Measurements from ENCODE around the gene CDH4. TPM values are rescaled to one million over a fixed set of nuclear protein-coding genes. Genes with fewer than 3 reads are reported as not detected.
A peak's percentile ranks its signal among the peaks of the same experiment; 100 is the strongest.

CDH4 gene
- total RNA-seq, 2 experiments from 2014 or later: not detected

DNA sequence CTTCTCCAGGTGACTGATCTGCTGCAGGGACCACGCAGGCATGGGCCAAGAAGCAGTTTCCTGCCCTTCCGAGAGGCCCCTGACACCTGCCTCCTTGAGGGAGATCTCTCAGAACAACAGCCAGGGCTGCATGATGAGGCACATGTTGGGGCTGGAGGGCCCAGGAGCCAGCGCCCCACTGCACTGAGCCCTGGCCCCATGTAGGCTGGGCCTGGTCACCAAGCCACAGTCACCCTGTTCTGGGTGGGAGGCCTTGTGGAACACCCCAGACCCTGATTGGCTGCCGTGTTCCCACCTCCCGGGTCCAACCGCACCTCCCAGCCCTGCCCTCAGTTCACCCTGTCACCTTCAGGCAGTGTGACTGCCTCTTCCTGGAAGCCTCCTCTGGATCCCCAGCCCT, 639.4 kb downstream of the CDH4 start:
- TF ChIP-seq, protein P1, sequence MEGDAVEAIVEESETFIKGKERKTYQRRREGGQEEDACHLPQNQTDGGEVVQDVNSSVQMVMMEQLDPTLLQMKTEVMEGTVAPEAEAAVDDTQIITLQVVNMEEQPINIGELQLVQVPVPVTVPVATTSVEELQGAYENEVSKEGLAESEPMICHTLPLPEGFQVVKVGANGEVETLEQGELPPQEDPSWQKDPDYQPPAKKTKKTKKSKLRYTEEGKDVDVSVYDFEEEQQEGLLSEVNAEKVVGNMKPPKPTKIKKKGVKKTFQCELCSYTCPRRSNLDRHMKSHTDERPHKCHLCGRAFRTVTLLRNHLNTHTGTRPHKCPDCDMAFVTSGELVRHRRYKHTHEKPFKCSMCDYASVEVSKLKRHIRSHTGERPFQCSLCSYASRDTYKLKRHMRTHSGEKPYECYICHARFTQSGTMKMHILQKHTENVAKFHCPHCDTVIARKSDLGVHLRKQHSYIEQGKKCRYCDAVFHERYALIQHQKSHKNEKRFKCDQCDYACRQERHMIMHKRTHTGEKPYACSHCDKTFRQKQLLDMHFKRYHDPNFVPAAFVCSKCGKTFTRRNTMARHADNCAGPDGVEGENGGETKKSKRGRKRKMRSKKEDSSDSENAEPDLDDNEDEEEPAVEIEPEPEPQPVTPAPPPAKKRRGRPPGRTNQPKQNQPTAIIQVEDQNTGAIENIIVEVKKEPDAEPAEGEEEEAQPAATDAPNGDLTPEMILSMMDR (conservative IDR thresholded peaks at IDR 0.05; ENCODE audit: low read length): no peak
- no peak for TF ChIP-seq EZH2phosphoT487 (IDR thresholded peaks at IDR 0.05; ENCODE audit: borderline replicate concordance, low read depth, low read length)

DNA sequence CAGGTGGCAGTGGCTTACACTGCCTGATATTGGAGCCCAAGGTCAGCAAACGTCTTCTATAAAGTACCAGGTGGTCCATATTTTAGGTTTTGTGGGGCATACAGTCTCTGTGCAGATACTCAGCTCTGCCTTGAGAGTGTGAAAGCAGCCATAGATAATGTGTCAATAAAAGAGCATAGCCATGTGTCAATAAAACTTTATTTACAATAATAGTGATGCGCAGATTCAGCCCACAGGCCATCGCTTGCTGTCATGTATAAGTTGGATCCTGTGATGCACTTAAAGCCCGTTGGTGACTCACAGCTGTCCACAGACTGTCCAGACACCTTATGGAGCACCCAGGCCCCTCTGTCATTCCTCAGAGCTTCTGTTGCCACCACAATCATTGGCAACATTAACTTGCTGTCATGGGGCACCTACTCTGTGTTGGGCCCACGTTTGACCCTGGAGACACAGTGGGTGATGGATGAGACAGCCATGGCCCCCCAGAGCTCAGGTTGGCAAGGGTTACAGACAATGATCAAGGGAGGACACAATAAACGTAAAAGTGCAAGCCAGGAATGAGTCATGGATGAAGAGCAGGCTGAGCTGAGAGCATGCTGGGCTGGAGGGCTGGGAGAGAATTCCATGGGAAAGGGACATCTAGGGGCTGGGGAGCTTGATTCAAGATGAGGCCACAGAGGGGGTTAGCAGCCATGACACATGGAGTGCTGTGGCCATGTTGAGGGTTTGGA, 640.0 kb downstream of the CDH4 start:
- POLR2A ChIA-PET: no interaction called here
- Histone ChIP-seq H2AFZ (ENCODE audit: low read length) (no peak overlapping the region), H3K4me3 (ENCODE audit: low read depth, low read length, poor library complexity, severe bottlenecking) (no peak overlapping the region), H3K79me2 (ENCODE audit: insufficient read depth, low read depth, low read length) (no peaks in the 10 kb centered on the region), H3K36me3 (ENCODE audit: insufficient read depth, low read length) (no peaks in the 10 kb centered on the region), H3K9me3 (ENCODE audit: low read length) (no peaks in the 10 kb centered on the region), H3K4me2 (ENCODE audit: low read length) (no peak overlapping the region), H3K9me2 (ENCODE audit: insufficient read depth, low read length) (no peaks in the 10 kb centered on the region), H3K4me1 (ENCODE audit: insufficient read depth, low read length, poor library complexity, severe bottlenecking) (peaks cover 7% of the 10 kb centered on the region), H3K27ac (ENCODE audit: low read depth, low read length, poor library complexity, severe bottlenecking) (no peak overlapping the region), H4K20me1 (ENCODE audit: insufficient read depth, low read length) (no peaks in the 10 kb centered on the region)
- intact Hi-C loops (cut with micrococcal nuclease; ENCODE audit: unreplicated experiment): no loop called here
- CTCF ChIA-PET (ENCODE audit: unreplicated experiment): no interaction called here
- no TSS peak for BruUV-seq (replicated peaks)
- TF ChIP-seq EZH2phosphoT487 (IDR thresholded peaks at IDR 0.05; ENCODE audit: borderline replicate concordance, low read depth, low read length): no peak
- TF ChIP-seq, protein P1 (conservative IDR thresholded peaks at IDR 0.05; ENCODE audit: low read length): no peak
- no peak for DNase-seq (ENCODE audit: low spot score)

More for the DNA sequence above, 639.4 kb downstream of the CDH4 start:
- no TSS peak for BruUV-seq (replicated peaks)
- Histone ChIP-seq H3K4me3 (ENCODE audit: low read depth, low read length, poor library complexity, severe bottlenecking) (no peak overlapping the region), H3K9me3 (ENCODE audit: low read length) (no peaks in the 10 kb centered on the region), H3K4me1 (ENCODE audit: insufficient read depth, low read length, poor library complexity, severe bottlenecking) (peaks cover 10% of the 10 kb centered on the region), H4K20me1 (ENCODE audit: insufficient read depth, low read length) (no peaks in the 10 kb centered on the region), H3K79me2 (ENCODE audit: insufficient read depth, low read depth, low read length) (no peaks in the 10 kb centered on the region), H2AFZ (ENCODE audit: low read length) (no peak overlapping the region), H3K27ac (ENCODE audit: low read depth, low read length, poor library complexity, severe bottlenecking) (no peak overlapping the region), H3K36me3 (ENCODE audit: insufficient read depth, low read length) (no peaks in the 10 kb centered on the region), H3K4me2 (ENCODE audit: low read length) (no peak overlapping the region), H3K9me2 (ENCODE audit: insufficient read depth, low read length) (no peaks in the 10 kb centered on the region)
- intact Hi-C loops (cut with micrococcal nuclease; ENCODE audit: unreplicated experiment): no loop called here
- ChIA-PET CTCF (ENCODE audit: unreplicated experiment) (no interaction called here), POLR2A (no interaction called here)
- DNase-seq (ENCODE audit: low spot score): peak; percentile 16

DNA sequence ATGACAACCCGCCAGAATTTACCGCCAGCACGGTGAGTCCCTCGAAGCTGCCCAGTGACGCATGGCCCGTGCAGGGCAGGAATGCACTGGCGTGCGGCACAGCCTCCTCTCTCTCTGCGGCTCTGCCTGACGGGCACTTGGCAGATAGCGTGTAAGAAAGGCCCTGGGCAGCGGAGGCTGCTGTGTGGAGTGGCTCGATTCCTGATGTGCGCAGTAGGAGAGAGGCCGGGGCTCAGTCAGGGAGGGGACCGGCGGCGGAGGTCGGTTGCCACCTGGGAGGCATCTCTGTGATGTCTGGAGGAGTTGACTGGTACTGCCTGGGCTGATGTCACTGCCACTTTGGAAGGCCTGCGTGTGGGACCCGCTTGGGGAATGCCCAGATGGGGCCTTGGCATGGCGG, 643.0 kb downstream of the CDH4 start:
- H3K9me3 ChIP-seq (ENCODE audit: low read length): no peaks in the 10 kb centered on the region
- no peak for TF ChIP-seq EZH2phosphoT487 (IDR thresholded peaks at IDR 0.05; ENCODE audit: borderline replicate concordance, low read depth, low read length)
- TF ChIP-seq, protein P1 (conservative IDR thresholded peaks at IDR 0.05; ENCODE audit: low read length): no peak
- no peak for DNase-seq (ENCODE audit: low spot score)
- no peak overlapping the region for H3K27ac ChIP-seq (ENCODE audit: low read depth, low read length, poor library complexity, severe bottlenecking)
- no peak overlapping the region for H3K4me3 ChIP-seq (ENCODE audit: low read depth, low read length, poor library complexity, severe bottlenecking)
- no peaks in the 10 kb centered on the region for H3K9me2 ChIP-seq (ENCODE audit: insufficient read depth, low read length)
- ChIA-PET CTCF (ENCODE audit: unreplicated experiment) (no interaction called here), POLR2A (no interaction called here)
- no peak overlapping the region for H2AFZ ChIP-seq (ENCODE audit: low read length)
- H4K20me1 ChIP-seq (ENCODE audit: insufficient read depth, low read length): no peaks in the 10 kb centered on the region
- intact Hi-C loops (cut with micrococcal nuclease; ENCODE audit: unreplicated experiment): no loop called here
- no peak overlapping the region for H3K4me2 ChIP-seq (ENCODE audit: low read length)
- BruUV-seq (replicated peaks): no TSS peak
- peaks cover 4% of the 10 kb centered on the region for H3K4me1 ChIP-seq (ENCODE audit: insufficient read depth, low read length, poor library complexity, severe bottlenecking)
- H3K79me2 ChIP-seq (ENCODE audit: insufficient read depth, low read depth, low read length): no peaks in the 10 kb centered on the region
- no peaks in the 10 kb centered on the region for H3K36me3 ChIP-seq (ENCODE audit: insufficient read depth, low read length)

Data from OCI-LY7 (cell line).